ENCODE results near the gene ARHGAP26. TPM values are rescaled to one million over a fixed set of nuclear protein-coding genes. Genes with fewer than 3 reads are reported as not detected.

ARHGAP26 gene
- total RNA-seq, 2 donors from 2014 or later: 21.3 to 22.7 TPM

DNA sequence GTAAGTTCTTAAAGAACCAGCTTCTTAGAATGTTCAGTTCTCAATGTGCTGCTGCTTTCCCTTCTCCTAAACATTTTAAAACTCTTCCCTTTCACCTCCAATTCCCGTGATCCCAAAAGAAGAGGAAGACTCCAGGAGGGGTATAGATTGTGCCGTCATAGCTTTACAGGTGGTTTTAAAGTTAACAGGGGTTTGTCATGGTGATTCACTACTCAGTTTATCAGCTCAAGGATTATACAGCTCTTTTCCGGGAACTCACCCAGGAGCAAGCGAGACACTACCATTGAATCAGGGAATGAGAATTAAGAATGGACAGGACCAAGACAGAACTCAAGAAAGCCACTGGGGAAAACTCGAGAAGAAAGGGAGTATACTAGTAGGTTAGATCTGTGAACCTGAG lies 454.5 kb downstream of the ARHGAP26 start:
- Mint-ChIP-seq H3K27me3 (no peaks in the 10 kb centered on the region), H3K27ac (peak overlapping the region; percentile 95), H3K4me3 (no peak overlapping the region), H3K4me1 (peaks cover 44% of the 10 kb centered on the region), H3K36me3 (ENCODE audit: low read depth) (peaks cover 6% of the 10 kb centered on the region)
- no peaks in the 10 kb centered on the region for H3K9me3 ChIP-seq (ENCODE audit: control insufficient read depth, low read length, poor library complexity, severe bottlenecking)
- ATAC-seq (no peak), DNase-seq (no peak)

GRCh38 chr5:143225511-143225910 lies 455.3 kb downstream of the ARHGAP26 start:
- Mint-ChIP-seq H3K27me3 (no peaks in the 10 kb centered on the region), H3K4me1 (peaks cover 47% of the 10 kb centered on the region)
- DNase-seq: no peak

DNA sequence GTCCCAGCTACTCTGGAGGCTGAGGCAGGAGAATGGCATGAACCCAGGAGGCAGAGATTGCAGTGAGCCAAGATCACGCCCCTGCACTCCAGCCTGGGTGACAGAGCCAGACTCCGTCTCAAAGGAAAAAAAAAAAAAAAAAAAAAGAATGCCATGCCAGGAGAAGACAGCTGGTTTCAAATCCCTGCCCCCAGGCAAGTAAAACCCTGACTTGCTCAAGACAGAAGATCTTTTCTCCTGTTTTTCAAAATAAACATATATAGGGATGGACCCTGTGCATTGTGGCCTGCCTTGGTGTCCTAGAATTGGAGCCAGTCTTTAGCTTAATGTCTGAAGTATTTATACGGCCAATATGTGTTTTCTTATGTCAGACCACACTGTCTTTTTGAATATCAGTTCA lies 456.2 kb downstream of the ARHGAP26 start:
- no peak for DNase-seq
- Mint-ChIP-seq H3K27ac (no peak overlapping the region), H3K27me3 (no peaks in the 10 kb centered on the region), H3K4me1 (peaks cover 40% of the 10 kb centered on the region), H3K4me3 (no peak overlapping the region), H3K36me3 (ENCODE audit: low read depth) (peaks cover 6% of the 10 kb centered on the region)
- H3K9me3 ChIP-seq (ENCODE audit: control insufficient read depth, low read length, poor library complexity, severe bottlenecking): no peaks in the 10 kb centered on the region
- no peak for ATAC-seq

More at GRCh38 chr5:143225511-143225910, 455.3 kb downstream of the ARHGAP26 start:
- no peak for ATAC-seq
- peak overlapping the region; percentile 46 for H3K27ac Mint-ChIP-seq
- H3K4me3 Mint-ChIP-seq: no peak overlapping the region
- H3K9me3 ChIP-seq (ENCODE audit: control insufficient read depth, low read length, poor library complexity, severe bottlenecking): no peaks in the 10 kb centered on the region
- H3K36me3 Mint-ChIP-seq (ENCODE audit: low read depth): peaks cover 6% of the 10 kb centered on the region

- H3K9me3 ChIP-seq (ENCODE audit: control insufficient read depth, low read length, poor library complexity, severe bottlenecking): no peaks in the 10 kb centered on the region
- H3K27me3 Mint-ChIP-seq: no peaks in the 10 kb centered on the region
- H3K4me3 Mint-ChIP-seq: no peak overlapping the region
- peaks cover 37% of the 10 kb centered on the region for H3K4me1 Mint-ChIP-seq
- no peak for DNase-seq
- no peak overlapping the region for H3K27ac Mint-ChIP-seq
- no peak for ATAC-seq
- H3K36me3 Mint-ChIP-seq (ENCODE audit: low read depth): peaks cover 6% of the 10 kb centered on the region
Measured at GRCh38 chr5:143226872-143227271, 456.7 kb downstream of the ARHGAP26 start.

- Mint-ChIP-seq H3K4me3 (no peak overlapping the region), H3K27me3 (no peaks in the 10 kb centered on the region), H3K27ac (no peak overlapping the region), H3K4me1 (peaks cover 33% of the 10 kb centered on the region), H3K36me3 (ENCODE audit: low read depth) (peaks cover 6% of the 10 kb centered on the region)
- no peak for ATAC-seq
- DNase-seq: no peak
- no peaks in the 10 kb centered on the region for H3K9me3 ChIP-seq (ENCODE audit: control insufficient read depth, low read length, poor library complexity, severe bottlenecking)
Measured at GRCh38 chr5:143227301-143227700, 457.1 kb downstream of the ARHGAP26 start.

GRCh38 chr5:143228597-143229293 lies 458.6 kb downstream of the ARHGAP26 start:
- no peak for ATAC-seq
- peak overlapping the region; percentile 94 for H3K27ac Mint-ChIP-seq
- peak overlapping the region; percentile 73 for H3K4me3 Mint-ChIP-seq
- peaks cover 25% of the 10 kb centered on the region for H3K4me1 Mint-ChIP-seq
- H3K9me3 ChIP-seq (ENCODE audit: control insufficient read depth, low read length, poor library complexity, severe bottlenecking): no peaks in the 10 kb centered on the region
- no peak for DNase-seq
- no peaks in the 10 kb centered on the region for H3K27me3 Mint-ChIP-seq
- H3K36me3 Mint-ChIP-seq (ENCODE audit: low read depth): peaks cover 6% of the 10 kb centered on the region

DNA sequence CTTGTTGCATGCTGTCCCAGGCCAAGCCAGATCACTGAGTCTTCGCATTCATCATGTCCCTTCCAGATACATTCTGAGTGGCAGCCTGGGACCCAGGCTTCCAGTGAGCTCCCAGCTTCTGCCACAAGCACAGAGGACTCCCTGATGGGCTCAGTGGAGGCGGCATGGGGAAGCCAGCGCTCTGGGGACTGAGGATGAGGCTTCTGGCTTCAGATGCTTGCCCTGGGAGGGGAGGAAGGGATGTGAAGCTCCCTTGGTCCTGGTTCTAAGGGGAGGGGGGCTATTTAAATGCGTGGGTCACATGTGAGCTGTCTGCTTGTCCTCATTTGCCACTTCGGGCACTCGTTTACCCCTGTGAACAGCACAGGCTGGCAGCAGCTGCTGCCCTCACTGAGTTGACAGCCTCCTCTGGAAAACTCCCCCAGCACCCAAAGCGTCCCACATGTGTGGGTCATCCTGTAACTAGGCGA lies 459.3 kb downstream of the ARHGAP26 start:
- ATAC-seq: peak; percentile 75
- Mint-ChIP-seq H3K36me3 (ENCODE audit: low read depth) (peaks cover 3% of the 10 kb centered on the region), H3K4me3 (peak overlapping the region; percentile 73), H3K27me3 (no peaks in the 10 kb centered on the region), H3K4me1 (peaks cover 20% of the 10 kb centered on the region), H3K27ac (peak overlapping the region; percentile 94)
- DNase-seq: no peak
- no peaks in the 10 kb centered on the region for H3K9me3 ChIP-seq (ENCODE audit: control insufficient read depth, low read length, poor library complexity, severe bottlenecking)

- H3K9me3 ChIP-seq (ENCODE audit: control insufficient read depth, low read length, poor library complexity, severe bottlenecking): no peaks in the 10 kb centered on the region
- peak overlapping the region; percentile 73 for H3K4me3 Mint-ChIP-seq
- no peak for DNase-seq
- ATAC-seq: peak; percentile 90
- H3K4me1 Mint-ChIP-seq: peaks cover 18% of the 10 kb centered on the region
- no peaks in the 10 kb centered on the region for H3K27me3 Mint-ChIP-seq
- no peaks in the 10 kb centered on the region for H3K36me3 Mint-ChIP-seq (ENCODE audit: low read depth)
- peak overlapping the region; percentile 94 for H3K27ac Mint-ChIP-seq
Measured at GRCh38 chr5:143229896-143230675, 459.9 kb downstream of the ARHGAP26 start.

DNA sequence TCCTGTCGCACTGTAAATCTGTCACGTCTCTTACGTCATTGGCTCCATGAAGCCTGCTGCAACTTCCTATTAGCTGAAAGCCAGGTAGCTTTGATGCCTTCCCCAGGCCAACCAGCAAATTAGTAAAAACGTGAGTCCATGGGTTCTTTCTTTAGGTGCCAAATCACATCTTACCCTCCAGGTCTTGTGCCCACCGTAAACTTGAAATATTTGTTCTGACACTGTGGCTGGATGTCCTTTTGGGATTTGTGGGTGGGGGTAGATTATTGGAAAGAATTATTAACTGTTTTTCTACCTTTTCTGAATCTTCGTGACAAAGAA lies 460.5 kb downstream of the ARHGAP26 start:
- H3K9me3 ChIP-seq (ENCODE audit: control insufficient read depth, low read length, poor library complexity, severe bottlenecking): no peaks in the 10 kb centered on the region

GRCh38 chr5:143231416-143231815 lies 461.2 kb downstream of the ARHGAP26 start:
- Mint-ChIP-seq H3K4me3 (no peak overlapping the region), H3K4me1 (peaks cover 18% of the 10 kb centered on the region), H3K36me3 (ENCODE audit: low read depth) (no peaks in the 10 kb centered on the region), H3K27ac (no peak overlapping the region), H3K27me3 (no peaks in the 10 kb centered on the region)
- no peaks in the 10 kb centered on the region for H3K9me3 ChIP-seq (ENCODE audit: control insufficient read depth, low read length, poor library complexity, severe bottlenecking)
- DNase-seq (no peak), ATAC-seq (no peak)

More for the DNA sequence above, 460.5 kb downstream of the ARHGAP26 start:
- ATAC-seq (no peak), DNase-seq (no peak)
- Mint-ChIP-seq H3K4me3 (no peak overlapping the region), H3K4me1 (peaks cover 18% of the 10 kb centered on the region), H3K27me3 (no peaks in the 10 kb centered on the region), H3K27ac (peak overlapping the region; percentile 94), H3K36me3 (ENCODE audit: low read depth) (no peaks in the 10 kb centered on the region)

- no peaks in the 10 kb centered on the region for H3K9me3 ChIP-seq (ENCODE audit: control insufficient read depth, low read length, poor library complexity, severe bottlenecking)
- H3K4me1 Mint-ChIP-seq: peaks cover 18% of the 10 kb centered on the region
- no peaks in the 10 kb centered on the region for H3K27me3 Mint-ChIP-seq
- H3K36me3 Mint-ChIP-seq (ENCODE audit: low read depth): no peaks in the 10 kb centered on the region
- H3K27ac Mint-ChIP-seq: no peak overlapping the region
- no peak for DNase-seq
- no peak overlapping the region for H3K4me3 Mint-ChIP-seq
- no peak for ATAC-seq
Measured at GRCh38 chr5:143231973-143232812, 462.0 kb downstream of the ARHGAP26 start.

DNA sequence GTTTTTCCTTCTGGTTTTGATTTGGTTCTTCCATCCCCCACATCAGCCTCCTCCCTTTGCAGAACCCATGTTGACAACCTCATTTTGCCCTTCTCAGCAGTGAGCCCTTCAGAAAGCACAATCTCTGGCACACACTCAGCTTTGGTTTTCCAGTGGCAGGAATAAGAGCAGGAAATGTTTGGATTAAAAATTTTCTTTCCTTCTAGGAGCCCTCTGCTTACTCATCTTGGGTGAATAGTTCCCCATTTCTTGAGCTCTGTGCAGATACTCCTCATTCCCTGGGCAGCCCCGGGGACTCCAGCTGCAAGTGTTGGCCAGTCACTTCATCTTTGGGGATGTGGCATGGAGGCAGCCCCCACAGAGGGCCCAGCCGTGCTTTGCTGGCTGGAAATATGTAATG lies 462.9 kb downstream of the ARHGAP26 start:
- H3K9me3 ChIP-seq (ENCODE audit: control insufficient read depth, low read length, poor library complexity, severe bottlenecking): no peaks in the 10 kb centered on the region
- H3K27ac Mint-ChIP-seq: no peak overlapping the region
- DNase-seq (no peak), ATAC-seq (no peak)
- no peaks in the 10 kb centered on the region for H3K36me3 Mint-ChIP-seq (ENCODE audit: low read depth)
- H3K4me3 Mint-ChIP-seq: no peak overlapping the region
- H3K4me1 Mint-ChIP-seq: peaks cover 18% of the 10 kb centered on the region
- no peaks in the 10 kb centered on the region for H3K27me3 Mint-ChIP-seq
